GM12878 (cell line): ENCODE data around the gene FOXP1. TPM values are rescaled to one million over a fixed set of nuclear protein-coding genes. Genes with fewer than 3 reads are reported as not detected.

Source experiments
- ATAC-seq: fragments of 200-7000 bp; cut with Tn5 transposase; 3 replicates; pipeline ENCODE4 v1.9.1; 2020; ENCODE audit warnings: mild to moderate bottlenecking, moderate library complexity
- BruUV-seq: library from RNA; stranded (reverse); fragments of 400-500 nt; replicated peaks from 2 replicates; lab custom pipeline; 2021; lab: Mats Ljungman, UMichigan
- CTCF ChIA-PET: fragments of 300-600 bp; sonication (Branson Sonifier 250); formaldehyde crosslinking; extraction: SDS; loops from one replicate; lab custom pipeline; 2021; ENCODE audit warnings: inconsistent platforms; lab: Yijun Ruan, JAX
- POLR2A ChIA-PET: fragments of 350-600 bp; formaldehyde crosslinking; extraction: SDS; loops from one replicate; lab custom pipeline; 2021; ENCODE audit warnings: inconsistent platforms; lab: Charles Lee
- RAD21 ChIA-PET: fragments of 300-600 bp; sonication (Branson Sonifier 250); formaldehyde crosslinking; loops from one replicate; lab custom pipeline; 2023; ENCODE audit warnings: antibody characterized with exemption; ENCODE audit not compliant: unreplicated experiment; lab: Charles Lee
- SMC1A ChIA-PET: fragments of 300-600 bp; sonication (Branson Sonifier 250); formaldehyde crosslinking; loops from one replicate; lab custom pipeline; 2023; ENCODE audit not compliant: unreplicated experiment, uncharacterized antibody; lab: Charles Lee
- DNase-seq: peaks from one replicate; pipeline ENCODE4 v3.0.0-alpha.2; 2011; ENCODE audit warnings: low read depth, low spot score
- FAIRE-seq: peaks from 3 replicates; lab custom pipeline; 2011; peaks lifted over from hg19 to GRCh38; lab: Jason Lieb, UNC
- H2AFZ ChIP-seq: 2 replicates; pipeline ENCODE4 v1.6.0; 2011; ENCODE audit warnings: low read depth, low read length, control low read depth; ENCODE audit not compliant: control insufficient read depth
- H3K27ac ChIP-seq: 2 replicates; pipeline ENCODE4 v1.5.1; 2011; ENCODE audit warnings: control low read depth; ENCODE audit not compliant: control insufficient read depth, insufficient read depth
- H3K27me3 ChIP-seq, 2 experiments: replicated peaks in 1 of 2; 2 replicates each; pipeline versions ENCODE4 v1.6.0 to v1.6.1; 2011; ENCODE audit warnings: low read length in 1 of 2; ENCODE audit not compliant: control insufficient read depth in 2 of 2, insufficient read depth in 2 of 2
- H3K36me3 ChIP-seq, 2 experiments: 2 replicates each; pipeline ENCODE4 v1.5.1; 2011; ENCODE audit warnings: low read length in 1 of 2; ENCODE audit not compliant: control insufficient read depth in 2 of 2, insufficient read depth in 2 of 2
- H3K4me1 ChIP-seq: 2 replicates; pipeline ENCODE4 v1.6.1; 2011; ENCODE audit warnings: mild to moderate bottlenecking, low read length, moderate library complexity, mixed read lengths; ENCODE audit not compliant: control insufficient read depth, insufficient read depth
- H3K4me2 ChIP-seq: 2 replicates; pipeline ENCODE4 v1.6.0; 2011; ENCODE audit warnings: control low read depth; ENCODE audit not compliant: control insufficient read depth, insufficient read depth
- H3K4me3 ChIP-seq: fragments of 200-600 bp; sonication (generic); 2 replicates; pipeline ENCODE4 v1.5.1; 2016
- H3K79me2 ChIP-seq: 2 replicates; pipeline ENCODE4 v1.6.0; 2011; ENCODE audit warnings: low read length; ENCODE audit not compliant: control insufficient read depth, insufficient read depth
- H3K9ac ChIP-seq: 2 replicates; pipeline ENCODE4 v1.8.0; 2011; ENCODE audit warnings: low read length, control low read depth, mixed read lengths; ENCODE audit not compliant: control insufficient read depth, insufficient read depth
- H3K9me3 ChIP-seq: replicated peaks from 3 replicates; pipeline ENCODE4 v1.5.1; 2011; ENCODE audit warnings: mild to moderate bottlenecking, low read length; ENCODE audit not compliant: control insufficient read depth, insufficient read depth
- H4K20me1 ChIP-seq: 2 replicates; pipeline ENCODE4 v1.6.0; 2011; ENCODE audit not compliant: control insufficient read depth, insufficient read depth
- CREM ChIP-seq: IDR thresholded peaks from 2 replicates; pipeline ENCODE4 v1.6.1; 2014; ENCODE audit warnings: antibody characterized with exemption, low read depth
- RFX5 ChIP-seq: IDR thresholded peaks from 2 replicates; pipeline ENCODE4 v1.6.1; 2011; ENCODE audit warnings: low read depth, low read length, improper control_type of control experiment
- TCF12 ChIP-seq: IDR thresholded peaks from 2 replicates; pipeline ENCODE4 v1.6.1; 2011; ENCODE audit warnings: low read depth, mild to moderate bottlenecking, low read length
- WGBS: methylation state at CpG from one replicate; pipeline ENCODE4 v1.1.6; 2016; ENCODE audit warnings: low lambda C conversion rate; ENCODE audit not compliant: insufficient replicate concordance, insufficient coverage; ENCODE audit errors: missing lambda C conversion rate; 5-methylcytosine and 5-hydroxymethylcytosine counted together
- in situ Hi-C: fragments of 300-500 bp; cut with MboI; formaldehyde crosslinking; loops from 9 replicates; pipeline ENCODE4 v1.14.3; 2018; ENCODE audit warnings: mixed read lengths
- intact Hi-C: fragments of 100-400 bp; cut with micrococcal nuclease; formaldehyde crosslinking; loops from one replicate; pipeline ENCODE4 v1.14.2; 2022; ENCODE audit not compliant: unreplicated experiment
- polyA plus RNA-seq, 11 experiments: library from polyadenylated mRNA; depleted of rRNA in 4 of 11; unstranded in 6 of 11; stranded (reverse) in 5 of 11; fragments of >200 nt; fragmentation: Nextera tagmentation in 4 of 11; fragmentation: Illumina TruSeq in 1 of 11; extraction: Ambion mirVana in 4 of 11; extraction: Trizol in 1 of 11; gene quantifications; 1 replicate in 1 of 11; 2 replicates in 10 of 11; pipeline versions ENCODE4 v1.2.1 to v1.2.3, GENCODE V29; 2011 to 2016; ENCODE audit warnings: inconsistent platforms in 2 of 11, missing spikeins in 2 of 11, low read depth in 1 of 11
- total RNA-seq, 4 experiments: library from RNA; depleted of rRNA in 3 of 4; stranded (reverse); fragments of >200 nt in 3 of 4; fragmentation: Illumina TruSeq in 1 of 4; extraction: Trizol in 1 of 4; gene quantifications; 2 replicates each; pipeline versions ENCODE4 v1.2.1 to v1.2.3, GENCODE V29; 2013 to 2021
- TF ChIP-seq, protein P1 (sequence below): fragments of 450-650 bp; IDR thresholded peaks from 2 replicates; pipeline ENCODE4 v1.6.1; 2014; ENCODE audit warnings: mild to moderate bottlenecking
- TF ChIP-seq, protein P2 (sequence below): fragments of 450-650 bp; IDR thresholded peaks from 2 replicates; pipeline ENCODE4 v1.6.1; 2017; ENCODE audit warnings: mild to moderate bottlenecking, low read depth, inconsistent platforms; ENCODE audit not compliant: poor library complexity, severe bottlenecking
- TF ChIP-seq, protein P3 (sequence below): IDR thresholded peaks from 2 replicates; pipeline ENCODE4 v1.6.1; 2011; ENCODE audit warnings: low read depth, mild to moderate bottlenecking, low read length, moderate library complexity, borderline replicate concordance; ENCODE audit errors: extremely low read depth
- TF ChIP-seq, protein P4 (sequence below): fragments of 150-350 bp; IDR thresholded peaks from 2 replicates; pipeline ENCODE4 v1.6.1; 2016; ENCODE audit warnings: low read depth, low read length
- TF ChIP-seq, protein P5 (sequence below): fragments of 450-650 bp; IDR thresholded peaks from 2 replicates; pipeline ENCODE4 v1.6.1; 2016; ENCODE audit warnings: mild to moderate bottlenecking
- TF ChIP-seq, protein P6 (sequence below): fragments of 450-650 bp; formaldehyde crosslinking; IDR thresholded peaks from 2 replicates; pipeline ENCODE4 v1.4.0; 2020; ENCODE audit warnings: mild to moderate bottlenecking, moderate library complexity

FOXP1 gene
- total and polyA plus RNA-seq, 10 of the 15 experiments (the other 5 are each of a cell fraction or from before 2014, with no cell fraction given), result 0.05 to 1.6 (median 0.20) TPM; not detected in 1

DNA sequence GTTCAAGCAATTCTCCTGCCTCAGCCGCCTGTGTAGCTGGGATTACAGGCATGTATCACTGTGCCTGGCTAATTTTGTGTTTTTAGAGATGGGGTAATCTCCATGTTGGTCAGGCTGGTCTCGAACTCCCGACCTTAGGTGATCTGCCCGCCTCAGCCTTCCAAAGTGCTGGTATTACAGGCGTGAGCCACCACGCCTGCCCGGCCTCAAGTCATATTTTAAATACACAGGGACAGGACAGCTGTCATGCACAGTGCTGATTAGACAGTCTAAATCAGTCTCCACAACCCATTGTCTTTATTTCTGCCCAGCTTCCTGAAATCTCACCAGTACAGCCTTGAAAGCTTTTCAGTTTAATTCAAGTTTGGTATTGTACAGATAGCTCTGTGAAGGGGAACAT is 587.4 kb downstream of the FOXP1 start (continued):
- TF ChIP-seq, protein P1, sequence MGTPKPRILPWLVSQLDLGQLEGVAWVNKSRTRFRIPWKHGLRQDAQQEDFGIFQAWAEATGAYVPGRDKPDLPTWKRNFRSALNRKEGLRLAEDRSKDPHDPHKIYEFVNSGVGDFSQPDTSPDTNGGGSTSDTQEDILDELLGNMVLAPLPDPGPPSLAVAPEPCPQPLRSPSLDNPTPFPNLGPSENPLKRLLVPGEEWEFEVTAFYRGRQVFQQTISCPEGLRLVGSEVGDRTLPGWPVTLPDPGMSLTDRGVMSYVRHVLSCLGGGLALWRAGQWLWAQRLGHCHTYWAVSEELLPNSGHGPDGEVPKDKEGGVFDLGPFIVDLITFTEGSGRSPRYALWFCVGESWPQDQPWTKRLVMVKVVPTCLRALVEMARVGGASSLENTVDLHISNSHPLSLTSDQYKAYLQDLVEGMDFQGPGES, result no peak
- TF ChIP-seq, protein P2, sequence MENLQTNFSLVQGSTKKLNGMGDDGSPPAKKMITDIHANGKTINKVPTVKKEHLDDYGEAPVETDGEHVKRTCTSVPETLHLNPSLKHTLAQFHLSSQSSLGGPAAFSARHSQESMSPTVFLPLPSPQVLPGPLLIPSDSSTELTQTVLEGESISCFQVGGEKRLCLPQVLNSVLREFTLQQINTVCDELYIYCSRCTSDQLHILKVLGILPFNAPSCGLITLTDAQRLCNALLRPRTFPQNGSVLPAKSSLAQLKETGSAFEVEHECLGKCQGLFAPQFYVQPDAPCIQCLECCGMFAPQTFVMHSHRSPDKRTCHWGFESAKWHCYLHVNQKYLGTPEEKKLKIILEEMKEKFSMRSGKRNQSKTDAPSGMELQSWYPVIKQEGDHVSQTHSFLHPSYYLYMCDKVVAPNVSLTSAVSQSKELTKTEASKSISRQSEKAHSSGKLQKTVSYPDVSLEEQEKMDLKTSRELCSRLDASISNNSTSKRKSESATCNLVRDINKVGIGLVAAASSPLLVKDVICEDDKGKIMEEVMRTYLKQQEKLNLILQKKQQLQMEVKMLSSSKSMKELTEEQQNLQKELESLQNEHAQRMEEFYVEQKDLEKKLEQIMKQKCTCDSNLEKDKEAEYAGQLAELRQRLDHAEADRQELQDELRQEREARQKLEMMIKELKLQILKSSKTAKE, result no peak

DNA sequence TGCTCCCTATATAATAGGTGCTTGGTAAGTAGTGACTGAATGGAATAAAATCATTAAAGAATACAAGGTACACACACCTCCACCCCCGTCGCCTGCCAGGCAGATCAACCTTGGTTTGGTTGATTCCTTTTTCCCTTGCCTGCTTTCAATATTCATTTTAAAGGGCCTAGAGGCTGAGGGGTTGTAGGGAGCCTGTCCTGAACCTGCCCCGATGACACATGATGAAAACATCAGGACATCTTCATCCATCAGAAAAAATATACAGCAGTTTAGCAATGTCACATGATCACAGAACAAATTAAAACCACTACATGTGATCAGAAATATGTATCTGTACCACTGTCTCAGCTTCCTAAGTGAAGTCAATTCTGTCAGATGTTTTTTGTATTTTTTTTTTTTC is 588.9 kb downstream of the FOXP1 start:
- no peak for DNase-seq
- no peaks in the 10 kb centered on the region for H4K20me1 ChIP-seq
- WGBS, result 46% methylated on average over 3 of the region's 3 CpGs
- RAD21 ChIA-PET, result no interaction called here
- no peak for ATAC-seq
- H3K27me3 ChIP-seq, result peaks cover 0 to 3% of the 10 kb centered on the region in 2 experiments; a peak in 1 of 4 replicates
- POLR2A ChIA-PET, result no interaction called here
- in situ Hi-C loops (no loop called here), intact Hi-C loops (no loop called here)
- FAIRE-seq, result no peak
- H3K9ac ChIP-seq, result no peak overlapping the region
- H2AFZ ChIP-seq, result no peak overlapping the region
- no peaks in the 10 kb centered on the region for H3K36me3 ChIP-seq
- H3K4me3 ChIP-seq, result no peak overlapping the region
- SMC1A ChIA-PET, result no interaction called here
- H3K4me1 ChIP-seq, result no peaks in the 10 kb centered on the region
- H3K79me2 ChIP-seq, result no peaks in the 10 kb centered on the region
- H3K9me3 ChIP-seq, result no peaks in the 10 kb centered on the region
- H3K27ac ChIP-seq, result no peak overlapping the region
- BruUV-seq, result no TSS peak
- H3K4me2 ChIP-seq, result no peak overlapping the region
- CTCF ChIA-PET, result no interaction called here
- TF ChIP-seq, protein P3, sequence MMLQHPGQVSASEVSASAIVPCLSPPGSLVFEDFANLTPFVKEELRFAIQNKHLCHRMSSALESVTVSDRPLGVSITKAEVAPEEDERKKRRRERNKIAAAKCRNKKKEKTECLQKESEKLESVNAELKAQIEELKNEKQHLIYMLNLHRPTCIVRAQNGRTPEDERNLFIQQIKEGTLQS, result no peak
- TF ChIP-seq, protein P4, sequence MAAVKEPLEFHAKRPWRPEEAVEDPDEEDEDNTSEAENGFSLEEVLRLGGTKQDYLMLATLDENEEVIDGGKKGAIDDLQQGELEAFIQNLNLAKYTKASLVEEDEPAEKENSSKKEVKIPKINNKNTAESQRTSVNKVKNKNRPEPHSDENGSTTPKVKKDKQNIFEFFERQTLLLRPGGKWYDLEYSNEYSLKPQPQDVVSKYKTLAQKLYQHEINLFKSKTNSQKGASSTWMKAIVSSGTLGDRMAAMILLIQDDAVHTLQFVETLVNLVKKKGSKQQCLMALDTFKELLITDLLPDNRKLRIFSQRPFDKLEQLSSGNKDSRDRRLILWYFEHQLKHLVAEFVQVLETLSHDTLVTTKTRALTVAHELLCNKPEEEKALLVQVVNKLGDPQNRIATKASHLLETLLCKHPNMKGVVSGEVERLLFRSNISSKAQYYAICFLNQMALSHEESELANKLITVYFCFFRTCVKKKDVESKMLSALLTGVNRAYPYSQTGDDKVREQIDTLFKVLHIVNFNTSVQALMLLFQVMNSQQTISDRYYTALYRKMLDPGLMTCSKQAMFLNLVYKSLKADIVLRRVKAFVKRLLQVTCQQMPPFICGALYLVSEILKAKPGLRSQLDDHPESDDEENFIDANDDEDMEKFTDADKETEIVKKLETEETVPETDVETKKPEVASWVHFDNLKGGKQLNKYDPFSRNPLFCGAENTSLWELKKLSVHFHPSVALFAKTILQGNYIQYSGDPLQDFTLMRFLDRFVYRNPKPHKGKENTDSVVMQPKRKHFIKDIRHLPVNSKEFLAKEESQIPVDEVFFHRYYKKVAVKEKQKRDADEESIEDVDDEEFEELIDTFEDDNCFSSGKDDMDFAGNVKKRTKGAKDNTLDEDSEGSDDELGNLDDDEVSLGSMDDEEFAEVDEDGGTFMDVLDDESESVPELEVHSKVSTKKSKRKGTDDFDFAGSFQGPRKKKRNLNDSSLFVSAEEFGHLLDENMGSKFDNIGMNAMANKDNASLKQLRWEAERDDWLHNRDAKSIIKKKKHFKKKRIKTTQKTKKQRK, result no peak
- TF ChIP-seq TCF12 (no peak), RFX5 (no peak), CREM (no peak)
- TF ChIP-seq, protein P5, sequence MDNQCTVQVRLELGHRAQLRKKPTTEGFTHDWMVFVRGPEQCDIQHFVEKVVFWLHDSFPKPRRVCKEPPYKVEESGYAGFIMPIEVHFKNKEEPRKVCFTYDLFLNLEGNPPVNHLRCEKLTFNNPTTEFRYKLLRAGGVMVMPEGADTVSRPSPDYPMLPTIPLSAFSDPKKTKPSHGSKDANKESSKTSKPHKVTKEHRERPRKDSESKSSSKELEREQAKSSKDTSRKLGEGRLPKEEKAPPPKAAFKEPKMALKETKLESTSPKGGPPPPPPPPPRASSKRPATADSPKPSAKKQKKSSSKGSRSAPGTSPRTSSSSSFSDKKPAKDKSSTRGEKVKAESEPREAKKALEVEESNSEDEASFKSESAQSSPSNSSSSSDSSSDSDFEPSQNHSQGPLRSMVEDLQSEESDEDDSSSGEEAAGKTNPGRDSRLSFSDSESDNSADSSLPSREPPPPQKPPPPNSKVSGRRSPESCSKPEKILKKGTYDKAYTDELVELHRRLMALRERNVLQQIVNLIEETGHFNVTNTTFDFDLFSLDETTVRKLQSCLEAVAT, result no peak
- TF ChIP-seq, protein P6, sequence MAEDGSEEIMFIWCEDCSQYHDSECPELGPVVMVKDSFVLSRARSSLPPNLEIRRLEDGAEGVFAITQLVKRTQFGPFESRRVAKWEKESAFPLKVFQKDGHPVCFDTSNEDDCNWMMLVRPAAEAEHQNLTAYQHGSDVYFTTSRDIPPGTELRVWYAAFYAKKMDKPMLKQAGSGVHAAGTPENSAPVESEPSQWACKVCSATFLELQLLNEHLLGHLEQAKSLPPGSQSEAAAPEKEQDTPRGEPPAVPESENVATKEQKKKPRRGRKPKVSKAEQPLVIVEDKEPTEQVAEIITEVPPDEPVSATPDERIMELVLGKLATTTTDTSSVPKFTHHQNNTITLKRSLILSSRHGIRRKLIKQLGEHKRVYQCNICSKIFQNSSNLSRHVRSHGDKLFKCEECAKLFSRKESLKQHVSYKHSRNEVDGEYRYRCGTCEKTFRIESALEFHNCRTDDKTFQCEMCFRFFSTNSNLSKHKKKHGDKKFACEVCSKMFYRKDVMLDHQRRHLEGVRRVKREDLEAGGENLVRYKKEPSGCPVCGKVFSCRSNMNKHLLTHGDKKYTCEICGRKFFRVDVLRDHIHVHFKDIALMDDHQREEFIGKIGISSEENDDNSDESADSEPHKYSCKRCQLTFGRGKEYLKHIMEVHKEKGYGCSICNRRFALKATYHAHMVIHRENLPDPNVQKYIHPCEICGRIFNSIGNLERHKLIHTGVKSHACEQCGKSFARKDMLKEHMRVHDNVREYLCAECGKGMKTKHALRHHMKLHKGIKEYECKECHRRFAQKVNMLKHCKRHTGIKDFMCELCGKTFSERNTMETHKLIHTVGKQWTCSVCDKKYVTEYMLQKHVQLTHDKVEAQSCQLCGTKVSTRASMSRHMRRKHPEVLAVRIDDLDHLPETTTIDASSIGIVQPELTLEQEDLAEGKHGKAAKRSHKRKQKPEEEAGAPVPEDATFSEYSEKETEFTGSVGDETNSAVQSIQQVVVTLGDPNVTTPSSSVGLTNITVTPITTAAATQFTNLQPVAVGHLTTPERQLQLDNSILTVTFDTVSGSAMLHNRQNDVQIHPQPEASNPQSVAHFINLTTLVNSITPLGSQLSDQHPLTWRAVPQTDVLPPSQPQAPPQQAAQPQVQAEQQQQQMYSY (CRISPR knock-in tag), result no peak
